Measurements from ENCODE around the gene TPCN2. TPM values are rescaled to one million over a fixed set of nuclear protein-coding genes. Genes with fewer than 3 reads are reported as not detected.
A peak's percentile ranks its signal among the peaks of the same experiment; 100 is the strongest.

Gene TPCN2
- total RNA-seq, 1 experiment from 2014 or later: 28.9 TPM

DNA sequence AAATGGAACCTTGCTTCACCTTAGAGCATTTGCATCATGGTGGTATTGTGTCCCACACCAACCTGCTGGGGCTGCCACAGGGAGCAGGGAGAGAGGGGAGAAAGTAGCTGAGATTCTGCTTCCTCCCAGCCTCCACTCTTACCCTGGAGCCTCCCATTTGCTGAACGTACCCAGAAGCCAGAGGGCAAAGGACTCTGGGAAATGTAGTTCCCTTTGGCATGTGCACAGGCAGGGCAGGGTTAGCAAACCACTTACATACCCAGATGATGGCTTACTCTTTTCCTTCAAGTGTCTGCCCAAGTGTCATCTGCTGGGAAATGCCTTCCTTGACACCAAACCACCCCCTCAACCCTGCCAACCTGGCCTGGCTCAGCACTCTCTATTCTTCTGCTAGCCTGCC lies 123.9 kb downstream of the TPCN2 start:
- H3K9me3 ChIP-seq (ENCODE audit: low read depth, low read length, poor library complexity, severe bottlenecking): peaks cover 4% of the 10 kb centered on the region
- TF ChIP-seq EZH2 (IDR thresholded peaks at IDR 0.05; ENCODE audit: borderline replicate concordance, low read depth, low read length, poor library complexity, severe bottlenecking): no peak
- TF ChIP-seq, protein P1, sequence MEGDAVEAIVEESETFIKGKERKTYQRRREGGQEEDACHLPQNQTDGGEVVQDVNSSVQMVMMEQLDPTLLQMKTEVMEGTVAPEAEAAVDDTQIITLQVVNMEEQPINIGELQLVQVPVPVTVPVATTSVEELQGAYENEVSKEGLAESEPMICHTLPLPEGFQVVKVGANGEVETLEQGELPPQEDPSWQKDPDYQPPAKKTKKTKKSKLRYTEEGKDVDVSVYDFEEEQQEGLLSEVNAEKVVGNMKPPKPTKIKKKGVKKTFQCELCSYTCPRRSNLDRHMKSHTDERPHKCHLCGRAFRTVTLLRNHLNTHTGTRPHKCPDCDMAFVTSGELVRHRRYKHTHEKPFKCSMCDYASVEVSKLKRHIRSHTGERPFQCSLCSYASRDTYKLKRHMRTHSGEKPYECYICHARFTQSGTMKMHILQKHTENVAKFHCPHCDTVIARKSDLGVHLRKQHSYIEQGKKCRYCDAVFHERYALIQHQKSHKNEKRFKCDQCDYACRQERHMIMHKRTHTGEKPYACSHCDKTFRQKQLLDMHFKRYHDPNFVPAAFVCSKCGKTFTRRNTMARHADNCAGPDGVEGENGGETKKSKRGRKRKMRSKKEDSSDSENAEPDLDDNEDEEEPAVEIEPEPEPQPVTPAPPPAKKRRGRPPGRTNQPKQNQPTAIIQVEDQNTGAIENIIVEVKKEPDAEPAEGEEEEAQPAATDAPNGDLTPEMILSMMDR (conservative IDR thresholded peaks at IDR 0.05; ENCODE audit: low read depth, low read length): no peak
- H3K27ac ChIP-seq (ENCODE audit: low read depth, low read length, poor library complexity, severe bottlenecking): no peak overlapping the region
- no peaks in the 10 kb centered on the region for H3K27me3 ChIP-seq (replicated peaks; ENCODE audit: insufficient read depth, low read depth, low read length, poor library complexity)
- peak; percentile 51 for DNase-seq (ENCODE audit: low spot score)
- BruUV-seq (replicated peaks): no TSS peak
- ChIA-PET POLR2A (ENCODE audit: low non-redundant PET) (no interaction called here), CTCF (no interaction called here)
- no peak overlapping the region for H3K4me3 ChIP-seq (ENCODE audit: low read depth, low read length, poor library complexity, severe bottlenecking)
- H3K36me3 ChIP-seq (ENCODE audit: insufficient read depth, low read length, poor library complexity, severe bottlenecking): no peaks in the 10 kb centered on the region
- intact Hi-C loops (cut with micrococcal nuclease; ENCODE audit: unreplicated experiment): no loop called here
- no peaks in the 10 kb centered on the region for H3K4me1 ChIP-seq (ENCODE audit: insufficient read depth, low read length, poor library complexity, severe bottlenecking)

GRCh38 chr11:69173331-69173730 lies 124.6 kb downstream of the TPCN2 start:
- CTCF ChIA-PET: no interaction called here
- TF ChIP-seq, protein P1 (conservative IDR thresholded peaks at IDR 0.05; ENCODE audit: low read depth, low read length): no peak
- TF ChIP-seq EZH2 (IDR thresholded peaks at IDR 0.05; ENCODE audit: borderline replicate concordance, low read depth, low read length, poor library complexity, severe bottlenecking): no peak
- no peak overlapping the region for H3K27ac ChIP-seq (ENCODE audit: low read depth, low read length, poor library complexity, severe bottlenecking)
- no peaks in the 10 kb centered on the region for H3K36me3 ChIP-seq (ENCODE audit: insufficient read depth, low read length, poor library complexity, severe bottlenecking)
- H3K4me1 ChIP-seq (ENCODE audit: insufficient read depth, low read length, poor library complexity, severe bottlenecking): no peaks in the 10 kb centered on the region
- no peak overlapping the region for H3K4me3 ChIP-seq (ENCODE audit: low read depth, low read length, poor library complexity, severe bottlenecking)
- H3K27me3 ChIP-seq (replicated peaks; ENCODE audit: insufficient read depth, low read depth, low read length, poor library complexity): no peaks in the 10 kb centered on the region
- no TSS peak for BruUV-seq (replicated peaks)
- intact Hi-C loops (cut with micrococcal nuclease; ENCODE audit: unreplicated experiment): no loop called here
- DNase-seq (ENCODE audit: low spot score): no peak
- H3K9me3 ChIP-seq (ENCODE audit: low read depth, low read length, poor library complexity, severe bottlenecking): peaks cover 4% of the 10 kb centered on the region
- POLR2A ChIA-PET (ENCODE audit: low non-redundant PET): no interaction called here

DNA sequence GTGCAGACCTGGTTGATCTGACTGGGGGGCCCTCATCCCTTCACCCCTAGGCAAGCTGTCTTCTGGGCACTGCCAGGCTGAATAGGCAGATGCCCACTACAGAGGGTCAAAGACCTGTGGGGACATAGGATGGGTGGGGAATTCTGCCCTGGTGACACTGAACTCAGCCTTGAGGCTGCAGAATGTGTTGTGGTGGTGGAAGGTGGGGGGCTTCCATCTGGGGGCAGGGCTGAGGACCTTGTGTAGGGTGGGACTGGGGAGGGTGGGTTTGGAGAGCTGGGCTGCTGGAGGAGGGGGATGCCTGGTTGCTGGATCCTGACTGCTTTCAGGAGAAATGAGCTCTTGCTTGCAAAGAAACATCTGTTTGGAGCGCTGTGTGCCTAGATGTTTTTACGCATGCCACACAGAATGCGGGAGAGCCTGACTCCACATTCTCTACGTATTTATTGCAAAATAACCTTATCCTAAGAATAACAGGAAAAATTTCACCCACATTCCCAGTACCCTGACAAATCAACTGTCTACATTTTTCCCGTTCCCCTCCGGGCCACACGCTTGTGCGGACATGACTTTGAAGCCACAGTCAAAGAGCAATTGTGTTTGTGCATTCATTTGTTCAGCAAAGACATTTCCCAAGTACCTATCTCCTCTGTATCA lies 125.3 kb downstream of the TPCN2 start:
- Histone ChIP-seq H3K9me3 (ENCODE audit: low read depth, low read length, poor library complexity, severe bottlenecking) (peaks cover 4% of the 10 kb centered on the region), H3K27ac (ENCODE audit: low read depth, low read length, poor library complexity, severe bottlenecking) (no peak overlapping the region), H3K4me3 (ENCODE audit: low read depth, low read length, poor library complexity, severe bottlenecking) (no peak overlapping the region), H3K27me3 (replicated peaks; ENCODE audit: insufficient read depth, low read depth, low read length, poor library complexity) (no peaks in the 10 kb centered on the region), H3K4me1 (ENCODE audit: insufficient read depth, low read length, poor library complexity, severe bottlenecking) (no peaks in the 10 kb centered on the region), H3K36me3 (ENCODE audit: insufficient read depth, low read length, poor library complexity, severe bottlenecking) (no peaks in the 10 kb centered on the region)
- no peak for TF ChIP-seq EZH2 (IDR thresholded peaks at IDR 0.05; ENCODE audit: borderline replicate concordance, low read depth, low read length, poor library complexity, severe bottlenecking)
- TF ChIP-seq, protein P1 (conservative IDR thresholded peaks at IDR 0.05; ENCODE audit: low read depth, low read length): no peak
- intact Hi-C loops (cut with micrococcal nuclease; ENCODE audit: unreplicated experiment): no loop called here
- ChIA-PET CTCF (no interaction called here), POLR2A (ENCODE audit: low non-redundant PET) (no interaction called here)
- DNase-seq (ENCODE audit: low spot score): no peak
- BruUV-seq (replicated peaks): no TSS peak

Measured in A673 (cell line).